HEK293 (cell line): ENCODE data around the gene LAMB1.
A peak's percentile ranks its signal among the peaks of the same experiment; 100 is the strongest.

ENCODE experiments used
- CTCF ChIA-PET: fragments of 350-600 bp; formaldehyde crosslinking; extraction: SDS; loops from one replicate; lab custom pipeline; 2021; ENCODE audit warnings: antibody characterized with exemption; lab: Yijun Ruan, JAX
- POLR2A ChIA-PET: fragments of 300-600 bp; formaldehyde crosslinking; extraction: SDS; loops from one replicate; lab custom pipeline; 2020; ENCODE audit warnings: antibody characterized with exemption, inconsistent platforms; lab: Yijun Ruan, JAX
- H3K27ac ChIP-seq: fragments of 200-500 bp; sonication (Bioruptor generic); 2 replicates; pipeline ENCODE4 v1.5.1; 2014; ENCODE audit warnings: low read depth, low read length, control low read depth, inconsistent platforms; ENCODE audit errors: extremely low read depth
- H3K36me3 ChIP-seq, 2 experiments: fragments of 200-500 bp in 1 of 2; sonication (Bioruptor generic) in 1 of 2; 1 replicate in 1 of 2; 2 replicates in 1 of 2; pipeline ENCODE4 v1.5.1; 2014 to 2017; ENCODE audit warnings: inconsistent platforms in 2 of 2, low read length in 2 of 2; ENCODE audit not compliant: control insufficient read depth in 2 of 2, insufficient read depth in 1 of 2
- H3K4me1 ChIP-seq: fragments of 200-500 bp; sonication (Bioruptor generic); 2 replicates; pipeline ENCODE4 v1.5.1; 2014; ENCODE audit warnings: mild to moderate bottlenecking, low read length, inconsistent platforms; ENCODE audit not compliant: control insufficient read depth, insufficient read depth
- H3K4me3 ChIP-seq: 2 replicates; pipeline ENCODE4 v1.5.1; 2011; ENCODE audit warnings: low read depth, mild to moderate bottlenecking, control low read depth, low read length, moderate library complexity
- H3K9me3 ChIP-seq: fragments of 200-500 bp; sonication (Bioruptor generic); 2 replicates; pipeline ENCODE4 v1.5.1; 2014; ENCODE audit warnings: low read depth, low read length, inconsistent platforms; ENCODE audit not compliant: control insufficient read depth, insufficient read depth
- EGR2 ChIP-seq: fragments of 450-650 bp; formaldehyde crosslinking; IDR thresholded peaks from 2 replicates; pipeline ENCODE4 v1.5.1; 2016; ENCODE audit warnings: low read depth, missing biosample characterization, missing genetic modification characterization
- IKZF3 ChIP-seq: fragments of 450-650 bp; IDR thresholded peaks from 2 replicates; pipeline ENCODE4 v1.5.0; 2018; ENCODE audit warnings: missing biosample characterization, mild to moderate bottlenecking, missing genetic modification characterization, moderate library complexity
- MEIS1 ChIP-seq: sonication (generic); formaldehyde crosslinking; IDR thresholded peaks from 2 replicates; pipeline ENCODE4 v1.8.1; 2022; ENCODE audit warnings: missing genetic modification reagents, mild to moderate bottlenecking, borderline replicate concordance
- OVOL3 ChIP-seq: fragments of 450-650 bp; formaldehyde crosslinking; IDR thresholded peaks from 2 replicates; pipeline ENCODE4 v1.5.1; 2016; ENCODE audit warnings: missing biosample characterization, missing genetic modification characterization
- YY1 ChIP-seq: fragments of 450-650 bp; formaldehyde crosslinking; IDR thresholded peaks from 2 replicates; pipeline ENCODE4 v1.5.1; 2018; ENCODE audit warnings: missing biosample characterization, missing genetic modification characterization
- ZBTB26 ChIP-seq: fragments of 450-650 bp; formaldehyde crosslinking; optimal IDR thresholded peaks from 2 replicates; pipeline ENCODE3; 2016; ENCODE audit warnings: missing biosample characterization, mild to moderate bottlenecking, missing genetic modification characterization
- ZBTB7A ChIP-seq: fragments of 450-650 bp; formaldehyde crosslinking; IDR thresholded peaks from 2 replicates; pipeline ENCODE4 v1.5.1; 2016; ENCODE audit warnings: low read depth, missing biosample characterization, missing genetic modification characterization
- ZFP3 ChIP-seq: fragments of 450-650 bp; formaldehyde crosslinking; IDR thresholded peaks from 2 replicates; pipeline ENCODE4 v1.5.1; 2016; ENCODE audit warnings: low read depth, missing biosample characterization, missing genetic modification characterization
- ZFP37 ChIP-seq: fragments of 450-650 bp; formaldehyde crosslinking; IDR thresholded peaks from 2 replicates; pipeline ENCODE4 v1.5.1; 2016; ENCODE audit warnings: missing biosample characterization, missing genetic modification characterization
- ZNF148 ChIP-seq: fragments of 450-650 bp; formaldehyde crosslinking; IDR thresholded peaks from 2 replicates; pipeline ENCODE4 v1.5.0; 2017; ENCODE audit warnings: missing biosample characterization, missing genetic modification characterization, borderline replicate concordance
- ZNF18 ChIP-seq: fragments of 450-650 bp; formaldehyde crosslinking; IDR thresholded peaks from 2 replicates; pipeline ENCODE4 v1.5.1; 2016; ENCODE audit warnings: missing biosample characterization, missing genetic modification characterization
- ZNF19 ChIP-seq: fragments of 450-650 bp; formaldehyde crosslinking; IDR thresholded peaks from 2 replicates; pipeline ENCODE4; 2016; ENCODE audit warnings: missing biosample characterization, missing genetic modification characterization, low read depth
- ZNF214 ChIP-seq: fragments of 450-650 bp; formaldehyde crosslinking; IDR thresholded peaks from 2 replicates; pipeline ENCODE4 v1.5.1; 2017; ENCODE audit warnings: missing biosample characterization, mild to moderate bottlenecking, missing genetic modification characterization, borderline replicate concordance
- ZNF221 ChIP-seq: fragments of 450-650 bp; formaldehyde crosslinking; IDR thresholded peaks from 2 replicates; pipeline ENCODE4 v1.5.1; 2017; ENCODE audit warnings: missing biosample characterization, missing genetic modification characterization, borderline replicate concordance
- ZNF335 ChIP-seq: fragments of 450-650 bp; formaldehyde crosslinking; conservative IDR thresholded peaks from 2 replicates; pipeline ENCODE4 v1.5.1; 2016; ENCODE audit warnings: missing biosample characterization, missing genetic modification characterization
- ZNF521 ChIP-seq: fragments of 450-650 bp; formaldehyde crosslinking; IDR thresholded peaks from 2 replicates; pipeline ENCODE4 v1.5.1; 2017; ENCODE audit warnings: missing biosample characterization, mild to moderate bottlenecking, missing genetic modification characterization
- ZNF549 ChIP-seq: fragments of 450-650 bp; IDR thresholded peaks from 2 replicates; pipeline ENCODE4 v1.5.1; 2018; ENCODE audit warnings: missing biosample characterization, missing genetic modification characterization, mild to moderate bottlenecking, inconsistent platforms, moderate library complexity
- ZNF580 ChIP-seq: fragments of 450-650 bp; formaldehyde crosslinking; IDR thresholded peaks from 2 replicates; pipeline ENCODE4 v1.5.1; 2016; ENCODE audit warnings: missing biosample characterization, missing genetic modification characterization
- ZNF585B ChIP-seq: fragments of 450-650 bp; formaldehyde crosslinking; IDR thresholded peaks from 2 replicates; pipeline ENCODE4 v1.5.1; 2016; ENCODE audit warnings: missing biosample characterization, missing genetic modification characterization
- ZNF654 ChIP-seq: fragments of 450-650 bp; formaldehyde crosslinking; IDR thresholded peaks from 2 replicates; pipeline ENCODE4 v1.5.1; 2016; ENCODE audit warnings: low read depth, missing biosample characterization, missing genetic modification characterization
- ZNF658 ChIP-seq: fragments of 450-650 bp; formaldehyde crosslinking; IDR thresholded peaks from 2 replicates; pipeline ENCODE4; 2016; ENCODE audit warnings: missing biosample characterization, missing genetic modification characterization
- ZNF776 ChIP-seq: fragments of 450-650 bp; formaldehyde crosslinking; IDR thresholded peaks from 2 replicates; pipeline ENCODE4 v1.5.0; 2017; ENCODE audit warnings: missing biosample characterization, missing genetic modification characterization, borderline replicate concordance
- ZNF843 ChIP-seq: fragments of 450-650 bp; formaldehyde crosslinking; IDR thresholded peaks from 2 replicates; pipeline ENCODE4 v1.5.1; 2016; ENCODE audit warnings: missing biosample characterization, missing genetic modification characterization
- ZSCAN4 ChIP-seq: fragments of 450-650 bp; formaldehyde crosslinking; IDR thresholded peaks from 2 replicates; pipeline ENCODE4 v1.5.1; 2017; ENCODE audit warnings: missing biosample characterization, missing genetic modification characterization

LAMB1 gene

GRCh38 chr7:108018668-108019067, 15.7 kb upstream of the LAMB1 start (continued):
- no peak for TF ChIP-seq ZNF18 (tag by site-specific recombination)
- TF ChIP-seq ZNF549 (tag by site-specific recombination): no peak
- no peak for TF ChIP-seq OVOL3 (tag by site-specific recombination)
- no peak for TF ChIP-seq ZNF654 (tag by site-specific recombination)
- no peak for TF ChIP-seq ZNF148 (tag by site-specific recombination)
- TF ChIP-seq ZBTB26: no peak
- TF ChIP-seq ZNF585B (tag by site-specific recombination): no peak

- POLR2A ChIA-PET: no interaction called here
- no peaks in the 10 kb centered on the region for H3K9me3 ChIP-seq
- H3K4me3 ChIP-seq: no peak overlapping the region
- H3K4me1 ChIP-seq: peaks cover 24% of the 10 kb centered on the region
- H3K36me3 ChIP-seq: no peaks in the 10 kb centered on the region
- peak; percentile 71 for TF ChIP-seq ZNF335
- no peak for TF ChIP-seq ZNF521 (tag by site-specific recombination)
- H3K27ac ChIP-seq: peak overlapping the region; percentile 47
- CTCF ChIA-PET: interaction anchor here (0.6 to 2.0 kb wide), 5 partner anchors 14 to 129 kb away, joined by 3 to 8 read pairs (median 4); no protein-coding TSS in a partner anchor
These were observed 14.8 kb upstream of the LAMB1 start for GRCh38 chr7:108017776-108018151.

- no peaks in the 10 kb centered on the region for H3K9me3 ChIP-seq
- peaks cover 24% of the 10 kb centered on the region for H3K4me1 ChIP-seq
- no peak overlapping the region for H3K4me3 ChIP-seq
- H3K27ac ChIP-seq: peak overlapping the region; percentile 47
- ChIA-PET CTCF (interaction anchor here (0.6 to 2.0 kb wide), 18 partner anchors 10 to 554 kb away, joined by 3 to 10 read pairs (median 4); no protein-coding TSS in a partner anchor), POLR2A (interaction anchor here (1.0 to 3.8 kb wide), 2 partner anchors 12 to 15 kb away, joined by 4 to 18 read pairs; partner anchors contain the start of gene LAMB1)
- no peaks in the 10 kb centered on the region for H3K36me3 ChIP-seq
- TF ChIP-seq EGR2 (tag by site-specific recombination) (no peak), ZNF776 (tag by site-specific recombination) (no peak), ZNF843 (tag by site-specific recombination) (peak; percentile 80; the same call in 1 of the 2 replicates), ZFP3 (tag by site-specific recombination) (no peak), ZNF580 (tag by site-specific recombination) (no peak), YY1 (tag by site-specific recombination) (no peak), ZBTB7A (tag by site-specific recombination) (no peak), ZNF19 (no peak), ZNF658 (tag by site-specific recombination) (no peak), ZNF214 (tag by site-specific recombination) (no peak), ZNF221 (tag by site-specific recombination) (no peak), IKZF3 (tag by site-specific recombination) (peak; percentile 54), ZFP37 (tag by site-specific recombination) (no peak), MEIS1 (CRISPR knock-in tag) (no peak), ZSCAN4 (no peak)
These were observed 14.1 kb upstream of the LAMB1 start for GRCh38 chr7:108016841-108017775.
